Non-pigmented ciliary epithelial cell (primary cell): Measurements from ENCODE around the gene DCAF4.
A peak's percentile ranks its signal among the peaks of the same experiment; 100 is the strongest.

ENCODE experiments used
- DNase-seq: peaks from one replicate; pipeline ENCODE4 v3.0.0-alpha.2; 2010; ENCODE audit warnings: low read depth

Gene DCAF4, protein sequence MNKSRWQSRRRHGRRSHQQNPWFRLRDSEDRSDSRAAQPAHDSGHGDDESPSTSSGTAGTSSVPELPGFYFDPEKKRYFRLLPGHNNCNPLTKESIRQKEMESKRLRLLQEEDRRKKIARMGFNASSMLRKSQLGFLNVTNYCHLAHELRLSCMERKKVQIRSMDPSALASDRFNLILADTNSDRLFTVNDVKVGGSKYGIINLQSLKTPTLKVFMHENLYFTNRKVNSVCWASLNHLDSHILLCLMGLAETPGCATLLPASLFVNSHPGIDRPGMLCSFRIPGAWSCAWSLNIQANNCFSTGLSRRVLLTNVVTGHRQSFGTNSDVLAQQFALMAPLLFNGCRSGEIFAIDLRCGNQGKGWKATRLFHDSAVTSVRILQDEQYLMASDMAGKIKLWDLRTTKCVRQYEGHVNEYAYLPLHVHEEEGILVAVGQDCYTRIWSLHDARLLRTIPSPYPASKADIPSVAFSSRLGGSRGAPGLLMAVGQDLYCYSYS

DNA sequence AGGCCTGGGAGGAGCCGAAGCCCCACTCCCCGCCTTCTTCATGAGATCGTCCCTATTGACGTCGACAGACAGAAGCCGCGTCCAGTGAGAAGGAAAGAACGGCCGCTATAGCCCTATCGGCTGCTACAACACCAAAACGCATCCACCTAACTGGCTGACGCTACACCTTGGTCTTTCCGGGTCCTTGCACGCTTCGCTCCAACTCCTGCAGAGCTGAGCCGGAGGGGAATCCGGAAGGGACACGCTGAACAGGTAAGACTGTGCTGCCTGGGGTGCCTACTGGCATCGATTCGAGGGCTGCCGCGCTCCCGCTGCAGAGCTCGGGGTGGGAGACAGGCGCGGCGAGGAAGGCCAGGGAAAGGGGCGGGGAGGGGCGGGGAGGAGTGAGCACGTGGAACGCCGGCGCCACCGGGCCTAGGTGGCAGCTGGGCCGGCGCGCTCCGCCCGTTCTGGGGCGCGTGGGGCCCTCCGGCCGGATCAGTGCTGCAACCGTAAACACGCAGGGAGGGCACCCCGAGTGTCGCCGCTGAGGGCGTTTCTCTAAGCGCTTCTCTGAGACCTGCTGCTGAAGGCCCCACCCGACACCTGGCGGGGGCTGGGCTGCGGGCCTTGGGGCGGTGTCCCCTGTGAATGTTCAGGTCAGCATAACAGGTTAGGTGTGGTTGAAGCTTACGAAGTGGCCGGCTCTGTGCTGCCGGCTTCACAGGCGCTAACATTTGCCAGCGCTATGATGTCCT lies at the start of gene DCAF4:
DCAF4 (plus strand) TSS at position 173 of the 737 bp plus-strand sequence. CDS start 11,515 bp downstream, outside the sequence.
- peak; percentile 92 for DNase-seq

DNA sequence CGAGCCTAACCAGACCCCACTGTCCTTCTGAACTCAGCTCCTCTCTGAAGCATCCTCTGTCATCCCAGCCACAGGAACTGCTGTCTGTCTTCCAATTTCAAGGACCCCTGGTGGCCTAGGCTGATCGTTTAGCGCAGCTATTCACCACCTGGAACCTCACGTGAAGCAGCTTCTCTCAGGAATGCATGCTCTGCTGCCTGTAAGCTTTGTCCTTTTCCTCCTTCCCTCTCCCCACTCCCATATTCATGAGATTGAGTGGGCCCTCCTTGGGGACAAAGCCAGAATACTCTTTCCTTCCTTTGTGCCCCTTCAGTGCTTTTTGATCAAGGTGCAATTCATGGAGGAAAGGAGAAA lies 49.6 kb upstream of the DCAF4 start:
- no peak for DNase-seq

GRCh38 chr14:72878746-72879145 lies 47.5 kb upstream of the DCAF4 start:
- no peak for DNase-seq

DNA sequence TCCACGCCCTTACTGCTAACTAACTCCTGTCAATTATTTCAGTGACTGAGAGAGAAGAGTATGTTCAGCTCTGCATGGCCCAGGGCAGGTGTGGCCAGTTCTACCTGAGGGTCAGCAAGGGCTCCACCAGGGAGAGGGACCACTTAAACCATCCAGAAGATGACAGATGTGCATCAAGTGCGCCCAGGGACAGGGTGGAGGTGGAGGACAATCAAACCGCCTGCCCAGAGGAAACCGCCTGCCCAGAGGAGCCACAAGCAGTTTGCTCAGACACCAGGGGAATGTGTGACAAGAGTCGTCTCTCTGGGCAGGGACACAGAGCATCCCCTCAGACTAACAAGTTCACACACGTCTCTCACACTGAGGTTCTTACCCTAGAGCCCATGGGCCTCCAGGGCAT lies 46.8 kb upstream of the DCAF4 start:
- DNase-seq = no peak

DNA sequence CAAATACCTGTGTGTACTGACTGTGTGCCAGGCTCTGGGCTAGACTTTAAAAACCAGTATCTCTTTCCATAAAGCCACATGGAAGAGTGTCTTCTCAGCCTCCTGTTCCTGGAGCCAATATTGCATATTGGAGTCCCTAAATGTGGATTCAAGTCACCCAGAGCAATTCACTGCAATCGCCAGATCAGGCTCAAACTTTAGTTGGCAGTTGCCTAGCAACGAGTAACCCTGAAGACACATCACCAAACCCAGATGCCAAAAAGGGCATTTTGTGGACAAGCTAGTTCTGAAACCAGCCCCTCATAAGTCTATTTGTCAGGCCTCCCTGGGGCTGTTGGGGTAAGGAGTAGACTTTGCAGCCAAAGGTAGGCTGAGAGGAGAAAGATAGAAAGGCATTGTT lies 46.1 kb upstream of the DCAF4 start:
- no peak for DNase-seq

DNA sequence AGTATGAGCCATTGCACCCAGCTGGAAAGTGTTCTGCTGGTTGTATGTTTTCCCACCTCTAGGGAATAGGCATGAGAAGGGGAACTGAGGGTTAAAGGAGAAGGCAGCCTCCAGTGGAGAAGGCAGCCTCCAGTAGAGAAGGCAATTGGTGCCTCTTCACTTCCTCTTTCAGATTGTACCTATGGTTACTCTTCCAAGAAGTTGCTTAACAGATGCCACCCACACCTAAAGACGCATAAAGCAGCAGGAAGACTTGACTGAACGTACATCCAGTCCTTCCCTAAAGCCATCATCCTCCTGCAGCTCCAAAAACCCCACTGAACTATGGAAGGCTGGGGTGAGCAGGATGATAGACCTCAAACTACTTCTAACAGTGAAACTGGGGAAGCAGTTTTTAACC lies 45.4 kb upstream of the DCAF4 start:
- DNase-seq = no peak

GRCh38 chr14:72881543-72881942 lies 44.7 kb upstream of the DCAF4 start:
- no peak for DNase-seq

DNA sequence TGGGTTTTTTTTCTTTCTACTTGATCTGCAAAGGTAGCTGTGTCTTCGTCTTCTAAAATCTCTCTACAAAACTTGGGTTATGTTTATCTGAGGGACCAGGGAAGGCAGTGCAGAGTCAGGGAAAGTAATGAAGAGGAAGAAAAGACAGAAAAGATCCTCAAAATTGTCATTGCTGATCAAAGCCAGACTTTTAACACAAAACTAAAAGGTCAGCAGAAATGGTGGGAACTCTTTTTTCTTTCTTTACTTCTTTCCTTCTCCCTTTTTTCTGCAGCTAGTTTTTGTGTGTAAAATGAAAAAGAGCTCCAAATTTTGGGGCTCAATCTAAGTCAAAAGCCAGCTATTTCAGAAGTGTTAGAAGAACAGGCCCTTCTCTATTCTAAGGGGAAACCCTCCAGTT lies 44.2 kb upstream of the DCAF4 start:
- no peak for DNase-seq

- no peak for DNase-seq
Measured at GRCh38 chr14:72882463-72882862, 43.8 kb upstream of the DCAF4 start.

- no peak for DNase-seq
Measured at GRCh38 chr14:72883109-72883508, 43.2 kb upstream of the DCAF4 start.

DNA sequence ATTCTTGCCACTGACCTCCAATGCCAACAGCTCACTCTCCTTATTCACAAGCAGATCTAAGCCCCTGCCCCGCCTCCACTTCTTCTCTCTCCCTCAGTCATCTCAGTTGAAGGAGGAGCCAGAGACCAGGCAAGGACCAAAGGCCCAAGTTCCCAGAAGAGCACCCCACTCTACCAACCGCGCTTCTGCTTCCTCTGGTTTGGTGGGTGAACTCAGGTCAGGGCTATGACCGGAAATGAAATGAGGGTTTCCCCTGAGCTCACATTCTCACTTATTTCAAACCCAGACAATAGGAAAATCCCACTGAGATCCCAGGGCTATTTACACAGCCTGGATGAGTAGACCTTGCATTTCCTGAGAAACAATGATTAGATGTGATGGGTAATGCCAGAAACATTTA lies 42.3 kb upstream of the DCAF4 start:
- no peak for DNase-seq

DNA sequence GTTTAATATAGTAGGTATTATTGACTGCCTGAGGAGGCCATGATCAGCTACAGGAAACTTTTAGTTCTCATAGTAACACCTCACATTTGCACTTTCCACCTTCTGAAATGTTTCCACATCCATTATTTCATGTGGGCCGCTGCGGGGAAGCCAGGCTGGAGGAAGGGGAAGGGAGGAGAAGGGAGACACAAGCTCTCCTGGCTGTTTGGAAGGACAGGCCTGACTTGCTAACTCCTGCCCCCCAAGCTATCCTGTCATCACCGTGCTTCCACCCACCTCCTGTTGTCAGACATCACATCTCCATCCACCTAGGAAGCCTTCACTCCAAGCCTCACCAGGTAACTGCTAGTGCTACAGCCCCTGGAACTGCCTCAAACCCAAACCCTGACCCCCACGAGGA lies 41.9 kb upstream of the DCAF4 start:
- DNase-seq = no peak

DNA sequence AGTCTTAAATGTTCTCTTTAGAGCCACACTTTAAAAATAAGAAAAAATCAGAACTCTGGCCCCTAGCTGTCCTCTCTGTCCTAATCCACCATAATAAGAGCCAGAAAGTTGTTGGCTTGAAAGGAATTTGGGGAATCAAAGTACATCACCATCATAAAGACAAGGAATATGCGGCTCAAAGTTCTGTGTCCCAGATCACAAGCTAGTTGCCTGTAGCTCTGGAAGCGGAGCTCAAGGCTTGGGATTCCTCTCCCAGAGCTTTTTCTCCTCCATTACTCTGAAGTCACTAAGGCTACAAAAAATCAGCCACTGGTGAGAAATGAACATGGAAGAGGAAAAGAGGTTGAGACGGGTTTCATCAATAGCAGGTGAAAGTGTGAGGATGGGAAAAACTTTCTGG lies 38.8 kb upstream of the DCAF4 start:
- DNase-seq = no peak

GRCh38 chr14:72888192-72888591 lies 38.1 kb upstream of the DCAF4 start:
- DNase-seq = no peak

- no peak for DNase-seq
Measured at GRCh38 chr14:72888636-72889201, 37.5 kb upstream of the DCAF4 start.

DNA sequence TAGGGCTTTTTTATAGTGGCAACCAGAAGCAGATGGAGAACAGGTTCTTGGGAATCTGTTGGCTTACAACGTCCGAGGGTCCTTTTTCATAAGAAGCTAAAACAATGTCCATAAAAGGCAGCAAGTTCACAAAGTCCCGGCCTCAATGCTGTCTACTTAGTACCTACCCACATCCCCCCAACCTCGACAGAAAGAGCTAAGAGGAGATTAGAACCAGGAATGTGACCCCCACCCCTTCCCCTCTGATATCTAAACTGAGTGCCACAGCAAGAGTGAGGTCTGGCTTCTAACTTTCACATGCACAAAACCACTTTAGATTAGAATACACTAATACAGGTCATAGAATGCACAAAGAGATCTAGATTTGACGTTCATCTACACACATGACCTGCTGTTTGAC lies 36.9 kb upstream of the DCAF4 start:
- no peak for DNase-seq

DNA sequence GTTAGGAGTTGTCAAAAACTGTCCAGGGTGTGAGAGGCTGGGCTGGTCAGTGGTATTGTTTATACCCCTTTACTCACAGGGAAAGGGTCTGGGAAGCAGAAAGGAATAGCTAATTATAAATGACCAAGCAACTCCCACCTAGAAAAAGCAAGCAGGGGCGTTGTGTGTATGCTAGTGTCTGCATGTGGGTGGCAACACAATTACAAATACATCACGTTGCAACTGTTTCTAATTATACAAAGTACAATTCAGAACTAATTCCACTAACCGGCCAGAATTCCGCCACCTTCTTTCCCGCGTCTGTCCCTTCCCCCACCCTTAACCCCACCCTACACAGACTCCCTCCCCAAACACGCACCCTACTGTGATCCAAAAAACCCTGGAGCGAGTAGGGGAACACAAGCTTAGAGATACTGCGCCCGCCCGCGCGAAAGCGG lies 34.6 kb upstream of the DCAF4 start:
- no peak for DNase-seq

DNA sequence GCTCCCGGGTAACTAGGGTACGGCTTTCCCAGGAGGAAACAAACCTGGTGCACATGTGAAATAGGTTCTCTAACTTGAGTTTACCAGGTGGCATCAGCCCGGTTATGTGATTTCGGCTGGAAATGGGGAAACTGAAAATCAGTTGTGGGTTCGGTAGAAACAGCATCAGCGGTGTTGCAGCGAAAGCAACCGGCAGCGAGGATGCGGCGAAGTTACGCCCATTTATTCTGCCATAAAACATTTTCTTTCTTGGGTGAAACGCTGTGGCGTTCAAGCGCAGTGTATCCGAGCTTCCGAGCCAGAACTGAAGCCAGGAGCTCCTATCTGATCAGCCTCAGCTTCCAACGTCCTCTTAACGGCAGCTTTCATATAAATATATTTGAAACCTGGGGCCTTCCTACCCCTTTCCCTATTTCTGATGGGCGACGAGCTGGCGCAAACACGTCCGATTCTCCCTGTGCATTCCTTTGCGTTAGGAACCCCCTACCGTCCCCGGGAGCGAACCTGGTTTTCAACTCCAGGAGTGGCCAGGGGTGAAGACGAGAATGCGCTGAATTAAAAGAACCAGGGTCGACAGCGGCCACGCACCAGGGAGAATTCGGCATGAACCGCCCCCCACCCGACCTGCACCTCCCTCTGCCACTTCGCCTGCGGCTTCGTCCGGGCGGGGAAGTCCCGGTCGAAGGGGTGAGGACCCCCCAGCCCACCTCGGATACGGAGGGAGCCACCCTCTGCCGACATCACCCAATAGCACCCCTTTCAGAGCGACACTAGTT lies 34.0 kb upstream of the DCAF4 start:
- no peak for DNase-seq

- no peak for DNase-seq
Measured at GRCh38 chr14:72892879-72893635, 33.2 kb upstream of the DCAF4 start.

GRCh38 chr14:72893636-72894322 lies 32.5 kb upstream of the DCAF4 start, which contains the start of gene DPF3:
Gene DPF3 (minus strand): TSS chr14:72894101. CDS start chr14:72894088, 13 bp downstream.
- DNase-seq = peak; percentile 83

GRCh38 chr14:72894323-72894622 lies 32.0 kb upstream of the DCAF4 start:
- no peak for DNase-seq
